Caco-2 (cell line): Measurements from ENCODE around the gene STK32C. TPM values are rescaled to one million over a fixed set of nuclear protein-coding genes. Genes with fewer than 3 reads are reported as not detected.

Experiments used
- BruUV-seq: library from RNA; stranded (reverse); fragments of 400-500 nt; replicated peaks from 2 replicates; lab custom pipeline; 2021; lab: Mats Ljungman, UMichigan
- CTCF ChIA-PET: fragments of 300-600 bp; sonication (Branson Sonifier 250); formaldehyde crosslinking; loops from one replicate; lab custom pipeline; 2022; ENCODE audit warnings: antibody characterized with exemption; lab: Charles Lee
- POLR2A ChIA-PET: fragments of 300-600 bp; sonication (Branson Sonifier 250); formaldehyde crosslinking; loops from one replicate; lab custom pipeline; 2022; ENCODE audit warnings: antibody characterized with exemption; lab: Charles Lee
- DNase-seq, 2 experiments: peaks; one replicate each; pipeline versions ENCODE4 v3.0.0 to v3.0.0-alpha.2; 2020 to 2022
- H3K27me3 ChIP-seq: replicated peaks from 2 replicates; pipeline ENCODE4 v1.6.0; 2011; ENCODE audit warnings: low read length; ENCODE audit not compliant: control insufficient read depth, insufficient read depth
- H3K36me3 ChIP-seq: 2 replicates; pipeline ENCODE4 v1.5.1; 2011; ENCODE audit warnings: low read length; ENCODE audit not compliant: control insufficient read depth, insufficient read depth
- H3K4me1 ChIP-seq: fragments of 250-450 bp; sonication (Bioruptor Pico); 2 replicates; pipeline ENCODE4 v1.5.1; 2020; ENCODE audit warnings: mild to moderate bottlenecking
- H3K4me3 ChIP-seq: 2 replicates; pipeline ENCODE4 v1.5.1; 2011; ENCODE audit warnings: low read depth, mild to moderate bottlenecking, control low read depth, low read length
- H3K9me3 ChIP-seq: fragments of 250-450 bp; sonication (Bioruptor Pico); 2 replicates; pipeline ENCODE4 v1.5.1; 2020; ENCODE audit warnings: mild to moderate bottlenecking, moderate library complexity
- H3K27ac Mint-ChIP-seq: one replicate; pipeline ENCODE4 v1.8.0; 2022; ENCODE audit warnings: mixed read lengths; ENCODE audit not compliant: unreplicated experiment
- H3K27me3 Mint-ChIP-seq: one replicate; pipeline ENCODE4 v1.8.0; 2022; ENCODE audit warnings: mixed read lengths; ENCODE audit not compliant: insufficient read depth, unreplicated experiment
- H3K36me3 Mint-ChIP-seq: one replicate; pipeline ENCODE4 v1.8.0; 2022; ENCODE audit warnings: mild to moderate bottlenecking, mixed read lengths; ENCODE audit not compliant: insufficient read depth, unreplicated experiment
- H3K4me1 Mint-ChIP-seq: one replicate; pipeline ENCODE4 v1.8.0; 2022; ENCODE audit warnings: low read depth, mixed read lengths; ENCODE audit not compliant: unreplicated experiment
- H3K4me3 Mint-ChIP-seq: one replicate; pipeline ENCODE4 v1.8.0; 2022; ENCODE audit warnings: mild to moderate bottlenecking, moderate library complexity, mixed read lengths; ENCODE audit not compliant: unreplicated experiment
- H3K9me3 Mint-ChIP-seq: one replicate; pipeline ENCODE4 v1.8.0; 2022; ENCODE audit warnings: mixed read lengths; ENCODE audit not compliant: unreplicated experiment
- CTCF ChIP-seq, 2 experiments: fragments of 200-600 bp in 1 of 2; IDR thresholded peaks; 1 replicate in 1 of 2; 2 replicates in 1 of 2; pipeline versions ENCODE4 v1.5.1 to v1.8.0; 2011 to 2022; ENCODE audit warnings: antibody characterized with exemption in 1 of 2, control low read depth in 1 of 2, inconsistent platforms in 1 of 2, low read depth in 1 of 2, low read length in 1 of 2, mild to moderate bottlenecking in 1 of 2, moderate library complexity in 1 of 2; ENCODE audit not compliant: insufficient read depth in 1 of 2, severe bottlenecking in 1 of 2, unreplicated experiment in 1 of 2
- intact Hi-C: fragments of 100-400 bp; cut with micrococcal nuclease; formaldehyde crosslinking; loops from one replicate; pipeline ENCODE4 v1.10.0; 2022; ENCODE audit not compliant: unreplicated experiment
- total RNA-seq: library from RNA; stranded (reverse); gene quantifications from 2 replicates; pipeline ENCODE4 v1.2.3, GENCODE V29; 2022

STK32C gene
- total RNA-seq, 1 experiment from 2014 or later, result 13.3 TPM

GRCh38 chr10:132176623-132177500 lies 130.9 kb downstream of the STK32C start:
- Histone ChIP-seq H3K4me3 (no peak overlapping the region), H3K4me1 (no peaks in the 10 kb centered on the region), H3K36me3 (no peaks in the 10 kb centered on the region), H3K27me3 (no peaks in the 10 kb centered on the region; the same call in 1 of the 2 replicates), H3K9me3 (peaks cover 11% of the 10 kb centered on the region; the same call in 1 of the 2 replicates)
- H3K36me3 Mint-ChIP-seq, result peaks cover 20% of the 10 kb centered on the region
- no peaks in the 10 kb centered on the region for H3K4me1 Mint-ChIP-seq
- intact Hi-C loops, result no loop called here
- POLR2A ChIA-PET, result no interaction called here
- CTCF ChIA-PET, result no interaction called here
- no peak overlapping the region for H3K4me3 Mint-ChIP-seq
- no peak for DNase-seq
- peaks cover 23% of the 10 kb centered on the region for H3K27me3 Mint-ChIP-seq
- TF ChIP-seq CTCF (IDR thresholded peaks at IDR 0.05; ENCODE audit: insufficient read depth in 1 of 2, low read depth in 1 of 2, low read length in 1 of 2, severe bottlenecking in 1 of 2, unreplicated experiment in 1 of 2), result no peak
- H3K9me3 Mint-ChIP-seq, result peaks cover 9% of the 10 kb centered on the region
- no TSS peak for BruUV-seq
- no peak overlapping the region for H3K27ac Mint-ChIP-seq

- Mint-ChIP-seq H3K9me3 (peaks cover 9% of the 10 kb centered on the region), H3K27ac (no peak overlapping the region), H3K36me3 (peaks cover 20% of the 10 kb centered on the region), H3K4me1 (no peaks in the 10 kb centered on the region), H3K27me3 (peaks cover 23% of the 10 kb centered on the region), H3K4me3 (no peak overlapping the region)
- POLR2A ChIA-PET, result no interaction called here
- DNase-seq, result no peak
- intact Hi-C loops, result no loop called here
- CTCF ChIA-PET, result no interaction called here
- Histone ChIP-seq H3K27me3 (no peaks in the 10 kb centered on the region; the same call in 1 of the 2 replicates), H3K36me3 (no peaks in the 10 kb centered on the region), H3K4me1 (no peaks in the 10 kb centered on the region), H3K9me3 (peaks cover 11% of the 10 kb centered on the region; the same call in 1 of the 2 replicates), H3K4me3 (no peak overlapping the region)
- TF ChIP-seq CTCF (IDR thresholded peaks at IDR 0.05; ENCODE audit: insufficient read depth in 1 of 2, low read depth in 1 of 2, low read length in 1 of 2, severe bottlenecking in 1 of 2, unreplicated experiment in 1 of 2), result no peak
- BruUV-seq, result no TSS peak
Observed at GRCh38 chr10:132175907-132176581, 131.7 kb downstream of the STK32C start.

GRCh38 chr10:132175408-132175807 lies 132.3 kb downstream of the STK32C start:
- ChIA-PET CTCF (no interaction called here), POLR2A (no interaction called here)
- peaks cover 20% of the 10 kb centered on the region for H3K27me3 Mint-ChIP-seq
- H3K36me3 ChIP-seq, result no peaks in the 10 kb centered on the region
- TF ChIP-seq CTCF (IDR thresholded peaks at IDR 0.05; ENCODE audit: insufficient read depth in 1 of 2, low read depth in 1 of 2, low read length in 1 of 2, severe bottlenecking in 1 of 2, unreplicated experiment in 1 of 2), result no peak
- BruUV-seq, result no TSS peak
- H3K4me1 ChIP-seq, result no peaks in the 10 kb centered on the region
- H3K4me3 Mint-ChIP-seq, result no peak overlapping the region
- DNase-seq, result no peak
- H3K27ac Mint-ChIP-seq, result no peak overlapping the region
- H3K27me3 ChIP-seq, result no peaks in the 10 kb centered on the region; the same call in 1 of the 2 replicates
- no peak overlapping the region for H3K4me3 ChIP-seq
- H3K36me3 Mint-ChIP-seq, result peaks cover 20% of the 10 kb centered on the region
- intact Hi-C loops, result no loop called here
- H3K9me3 ChIP-seq, result peaks cover 11% of the 10 kb centered on the region; the same call in 1 of the 2 replicates
- no peaks in the 10 kb centered on the region for H3K4me1 Mint-ChIP-seq
- H3K9me3 Mint-ChIP-seq, result peaks cover 9% of the 10 kb centered on the region
